NCI-H2227 (cell line): ENCODE results near the gene ZNF783.

ENCODE experiments used
- DNase-seq: peaks from one replicate; lab custom pipeline; 2025; ENCODE audit not compliant: unreplicated experiment; lab: John Stamatoyannopoulos, UW

ZNF783 gene

DNA sequence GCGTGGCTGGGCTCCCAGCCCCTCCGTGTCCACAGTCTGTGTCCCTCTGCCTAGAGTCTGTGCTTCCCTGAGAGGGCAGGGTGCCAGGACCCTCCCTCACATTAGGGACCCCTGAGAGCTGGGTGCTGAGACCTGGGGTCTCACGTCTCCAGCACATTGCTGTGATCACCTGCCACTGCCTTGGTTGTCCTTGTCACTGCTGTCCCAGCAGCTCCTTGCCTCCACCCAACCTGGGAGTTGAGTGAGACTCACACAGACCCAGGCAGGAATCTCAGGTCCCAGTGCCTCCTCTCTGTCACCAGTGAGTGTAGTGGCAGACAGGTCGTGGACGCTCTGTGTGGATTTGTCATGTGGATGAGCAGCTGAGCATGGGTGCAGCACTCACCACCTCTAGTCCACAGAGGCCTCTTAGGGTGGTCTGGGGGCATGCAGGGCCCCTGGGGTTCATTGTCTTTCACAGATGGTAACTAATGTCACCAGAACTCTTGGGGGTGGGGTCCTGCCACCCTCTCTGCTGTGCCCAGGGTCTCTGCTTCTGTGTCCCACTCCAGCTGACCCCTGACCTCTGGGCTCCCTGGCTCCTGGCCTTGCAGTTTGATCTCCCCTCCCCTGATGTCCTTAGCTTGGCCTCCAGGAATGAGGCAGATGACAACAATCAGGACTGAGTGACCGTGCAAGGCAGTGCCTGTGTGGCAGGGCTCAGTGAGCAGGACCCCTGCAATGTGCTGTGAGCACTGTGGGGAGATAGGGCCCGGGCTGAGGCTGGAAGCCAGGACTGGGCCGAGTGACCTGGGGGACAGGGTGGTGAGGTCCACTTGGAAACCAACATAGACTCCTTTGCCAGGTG is 18.9 kb downstream of the ZNF783 start:
- DNase-seq: no peak

DNA sequence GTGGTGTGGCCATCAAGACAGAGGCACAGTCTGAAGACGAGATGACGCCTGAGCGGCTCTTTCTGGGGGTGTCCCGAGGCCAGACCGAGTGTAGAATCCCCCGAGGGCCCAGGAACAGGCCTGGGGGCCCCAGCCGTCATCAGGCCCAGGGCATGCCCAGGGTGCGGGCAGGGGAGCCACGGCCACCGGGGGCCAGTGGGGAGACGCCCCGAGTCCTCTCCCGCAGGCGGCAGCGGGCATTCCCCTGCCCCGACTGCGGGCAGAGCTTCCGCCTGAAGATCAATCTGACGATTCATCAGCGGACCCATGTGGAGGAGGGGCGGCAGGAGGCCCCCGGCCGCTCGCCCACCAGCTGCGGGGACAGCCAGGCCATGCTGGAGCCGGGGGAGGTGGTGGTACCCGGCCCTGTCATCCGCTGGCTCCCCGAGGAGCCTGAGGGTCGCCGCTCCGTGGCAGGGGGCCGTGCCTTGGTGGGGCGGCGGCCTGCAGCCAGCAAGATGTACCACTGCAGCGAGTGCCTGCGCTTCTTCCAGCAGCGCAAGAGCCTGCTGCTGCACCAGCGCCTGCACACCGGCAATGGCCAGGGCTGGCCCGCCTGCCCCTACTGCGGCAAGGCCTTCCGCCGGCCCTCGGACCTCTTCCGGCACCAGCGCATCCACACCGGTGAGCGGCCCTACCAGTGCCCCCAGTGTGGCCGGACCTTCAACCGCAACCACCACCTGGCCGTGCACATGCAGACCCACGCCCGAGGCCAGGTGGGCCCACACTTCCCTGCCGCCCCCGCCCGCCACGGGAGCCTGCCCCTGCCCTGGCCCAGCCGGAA is 19.7 kb downstream of the ZNF783 start:
- DNase-seq: no peak

DNA sequence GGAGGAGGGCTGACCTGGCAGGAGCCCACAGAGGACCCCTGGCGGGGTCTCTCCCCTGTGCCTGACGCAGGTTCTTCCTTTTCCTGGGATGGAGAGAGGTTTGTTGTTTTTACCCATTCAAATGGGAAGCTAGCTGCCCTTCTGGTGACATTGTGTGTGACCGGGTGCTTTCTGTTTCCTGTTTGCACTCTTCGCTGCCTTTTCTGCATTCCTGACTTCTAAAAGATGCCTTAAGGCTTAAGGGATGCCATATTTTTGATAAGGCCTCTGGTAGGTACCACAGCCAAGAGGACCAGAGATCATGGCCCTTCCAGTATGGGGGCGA is 20.3 kb downstream of the ZNF783 start:
- no peak for DNase-seq

DNA sequence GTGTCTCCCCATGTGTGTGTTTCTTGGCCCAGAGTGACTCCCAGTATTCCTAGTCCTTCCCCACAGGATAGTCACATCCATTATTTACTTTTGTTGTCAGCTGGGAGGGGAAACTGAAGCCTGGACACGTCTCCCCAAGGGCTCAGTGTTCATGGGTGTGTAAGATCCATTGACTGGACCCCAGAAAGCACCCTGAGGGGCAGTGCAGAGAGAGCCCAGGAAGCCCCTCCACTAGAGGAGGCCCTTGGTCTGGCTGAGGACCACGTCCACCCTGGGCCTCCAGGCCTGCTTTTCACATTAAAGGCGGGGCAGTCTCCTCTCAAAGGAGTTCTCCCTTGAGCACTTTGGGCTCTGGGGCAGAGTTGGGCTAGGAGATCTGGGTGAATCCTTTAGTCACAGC is 21.3 kb downstream of the ZNF783 start:
- DNase-seq: no peak

DNA sequence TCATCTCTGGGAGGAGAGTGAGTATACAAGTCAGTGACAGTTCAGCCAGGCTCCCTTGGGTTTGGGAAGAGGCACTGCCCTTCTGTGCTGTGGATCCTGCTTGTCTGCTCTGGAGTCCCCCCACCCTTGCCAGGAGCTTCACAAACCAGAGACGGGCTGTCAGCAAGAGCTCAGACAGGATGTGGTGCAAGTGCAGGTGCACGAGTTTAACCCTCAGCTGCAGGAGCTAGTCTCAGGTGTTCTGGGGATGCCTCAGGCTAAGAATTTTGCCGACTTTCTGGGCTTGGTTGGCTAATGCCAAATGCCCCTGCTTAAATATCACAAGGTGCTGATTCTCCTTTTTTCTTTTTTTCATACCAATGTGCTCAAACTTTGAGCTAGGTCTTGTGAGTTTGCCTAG is 22.3 kb downstream of the ZNF783 start:
- no peak for DNase-seq

DNA sequence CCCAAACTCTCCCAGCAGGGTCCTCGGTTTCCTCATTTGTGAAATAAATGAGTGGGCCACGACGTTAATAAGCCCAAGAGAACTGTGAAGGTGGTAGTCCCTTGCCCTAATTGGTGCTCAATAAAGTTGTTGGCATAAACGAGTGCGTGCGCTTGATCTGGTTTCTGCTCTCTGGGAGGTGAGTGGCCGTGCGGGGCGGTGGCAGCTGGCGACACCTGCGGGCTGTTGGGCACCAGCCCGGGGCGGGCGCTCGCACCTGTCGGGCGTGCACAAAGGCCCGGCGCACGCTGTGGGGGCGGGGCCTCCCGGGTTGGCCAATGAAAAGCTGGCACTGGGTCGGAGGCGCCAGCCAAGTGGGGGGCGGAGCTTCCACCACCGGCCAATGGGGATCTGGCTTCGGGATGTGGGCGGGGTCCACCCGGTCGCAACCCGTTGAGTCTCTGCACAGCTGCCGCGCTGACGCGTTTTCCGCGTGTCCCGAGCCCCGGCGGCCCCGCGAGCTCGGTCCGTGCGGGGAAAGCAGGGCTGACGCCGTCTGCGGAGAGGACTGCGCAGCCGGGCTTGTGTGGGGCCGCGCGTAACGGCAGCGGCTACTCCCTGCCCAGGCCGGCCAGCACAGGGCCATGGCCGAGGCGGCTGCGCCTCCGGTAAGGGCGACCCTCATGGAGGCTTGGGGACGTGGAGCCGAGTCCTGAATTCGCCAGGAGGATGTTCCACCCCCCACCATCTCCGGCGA is 23.0 kb downstream of the ZNF783 start:
- peak; percentile 97 for DNase-seq

DNA sequence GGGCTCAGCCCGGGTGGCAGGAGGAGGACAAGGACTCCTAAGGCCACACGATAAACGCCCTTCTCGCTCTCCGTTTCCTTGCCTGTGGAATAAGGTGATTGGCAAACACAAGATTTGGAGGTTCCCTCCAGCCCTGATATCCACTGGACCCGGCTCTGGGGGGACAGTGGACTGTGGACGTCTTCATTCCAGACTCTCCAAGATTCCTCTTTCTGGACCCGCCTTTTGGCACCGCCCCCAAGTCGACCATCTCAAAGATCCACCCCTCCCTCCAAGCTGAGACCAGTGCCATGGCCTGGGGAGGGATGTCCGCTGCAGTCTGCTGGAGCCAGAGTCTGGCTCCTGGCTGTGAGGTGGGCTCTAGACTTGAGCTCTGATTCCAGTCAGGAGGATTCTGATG is 23.6 kb downstream of the ZNF783 start:
- DNase-seq: peak; percentile 76

DNA sequence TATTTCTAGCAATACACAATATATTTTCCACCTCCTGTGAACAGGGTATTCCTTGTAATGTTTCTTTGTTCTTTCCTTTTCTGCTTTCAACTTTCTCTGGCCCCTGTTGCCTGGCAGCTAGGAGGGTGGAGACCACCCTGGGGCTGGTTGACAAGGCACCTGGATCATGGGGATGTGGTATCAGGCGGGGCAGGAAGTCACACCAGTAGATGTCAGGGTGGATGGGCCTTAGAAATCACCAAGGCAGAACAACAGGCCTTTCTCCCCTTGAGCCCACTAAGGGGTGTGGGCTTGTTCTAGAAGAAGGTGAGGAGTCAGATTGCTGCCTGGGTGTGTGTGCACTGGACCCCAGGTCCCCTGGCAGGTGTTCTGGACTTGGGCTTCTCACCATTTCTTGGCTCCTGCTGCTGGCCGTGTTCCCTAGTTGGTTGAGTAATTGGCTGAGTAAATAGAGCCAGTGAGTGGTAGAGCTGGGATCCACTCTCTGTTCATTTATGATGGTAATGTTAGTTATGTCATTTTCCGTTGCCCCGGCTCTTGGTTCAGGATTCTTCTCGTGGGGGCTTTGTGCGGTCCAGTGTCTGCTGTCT is 24.9 kb downstream of the ZNF783 start:
- DNase-seq: no peak

DNA sequence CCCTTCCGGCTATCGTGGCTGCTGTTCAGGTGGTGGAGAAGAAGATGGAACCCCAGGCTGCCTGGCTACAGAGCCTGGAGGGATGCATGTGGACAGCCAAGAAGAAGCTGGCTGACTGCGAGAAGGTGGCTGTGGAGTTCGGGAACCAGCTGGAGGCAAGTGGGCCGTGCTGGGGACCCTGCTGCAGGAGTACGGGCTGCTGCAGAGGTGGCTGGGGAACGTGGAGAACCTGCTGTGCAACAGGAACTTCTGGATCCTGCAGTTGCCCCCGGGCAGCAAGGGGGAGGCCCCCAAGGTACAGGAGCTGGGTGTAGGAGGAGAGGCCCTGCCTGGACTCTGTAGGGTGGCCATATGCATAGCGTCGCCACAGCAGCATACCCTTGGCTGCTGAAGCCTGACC is 25.6 kb downstream of the ZNF783 start:
- DNase-seq: no peak

DNA sequence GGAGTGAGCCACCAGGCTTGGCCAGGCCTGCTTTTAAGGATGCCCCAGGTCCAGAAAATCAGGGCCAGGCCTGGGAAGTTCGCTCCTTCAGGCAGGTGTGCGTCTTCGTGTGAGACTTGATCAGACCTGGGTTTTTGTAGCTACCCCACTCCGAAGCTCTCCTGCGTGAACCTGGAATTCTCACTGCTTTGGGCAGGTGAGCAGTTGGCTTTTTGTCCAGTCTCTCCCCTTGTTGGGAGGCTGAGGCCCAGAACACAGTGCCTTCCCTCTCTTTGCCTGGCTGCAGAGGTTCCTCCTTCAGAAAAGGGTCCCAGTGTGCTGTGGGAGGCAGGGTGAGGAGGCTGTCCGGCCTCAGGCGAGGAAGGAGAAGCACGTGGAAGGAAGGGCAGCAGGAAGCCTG is 27.3 kb downstream of the ZNF783 start:
- no peak for DNase-seq

DNA sequence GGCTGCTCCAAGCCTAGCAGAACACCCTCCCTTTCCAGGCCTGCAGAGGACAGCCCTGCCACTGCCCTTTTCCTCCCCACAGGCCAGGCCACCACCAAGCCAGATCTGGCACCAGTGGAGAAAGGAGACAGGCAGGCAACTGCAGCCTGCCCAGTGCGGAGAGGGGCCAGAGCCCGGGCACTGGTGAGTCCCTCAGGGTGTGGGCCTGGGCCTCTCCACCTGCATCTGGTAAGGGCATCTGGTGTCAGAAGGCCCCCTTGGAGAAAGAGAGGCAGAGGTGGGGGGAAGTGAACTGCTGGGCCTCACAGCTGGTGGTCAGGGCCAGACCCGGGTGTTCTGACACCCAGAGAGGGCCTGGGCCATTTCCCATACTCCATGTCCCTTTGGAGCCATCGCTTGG is 27.9 kb downstream of the ZNF783 start:
- no peak for DNase-seq

DNA sequence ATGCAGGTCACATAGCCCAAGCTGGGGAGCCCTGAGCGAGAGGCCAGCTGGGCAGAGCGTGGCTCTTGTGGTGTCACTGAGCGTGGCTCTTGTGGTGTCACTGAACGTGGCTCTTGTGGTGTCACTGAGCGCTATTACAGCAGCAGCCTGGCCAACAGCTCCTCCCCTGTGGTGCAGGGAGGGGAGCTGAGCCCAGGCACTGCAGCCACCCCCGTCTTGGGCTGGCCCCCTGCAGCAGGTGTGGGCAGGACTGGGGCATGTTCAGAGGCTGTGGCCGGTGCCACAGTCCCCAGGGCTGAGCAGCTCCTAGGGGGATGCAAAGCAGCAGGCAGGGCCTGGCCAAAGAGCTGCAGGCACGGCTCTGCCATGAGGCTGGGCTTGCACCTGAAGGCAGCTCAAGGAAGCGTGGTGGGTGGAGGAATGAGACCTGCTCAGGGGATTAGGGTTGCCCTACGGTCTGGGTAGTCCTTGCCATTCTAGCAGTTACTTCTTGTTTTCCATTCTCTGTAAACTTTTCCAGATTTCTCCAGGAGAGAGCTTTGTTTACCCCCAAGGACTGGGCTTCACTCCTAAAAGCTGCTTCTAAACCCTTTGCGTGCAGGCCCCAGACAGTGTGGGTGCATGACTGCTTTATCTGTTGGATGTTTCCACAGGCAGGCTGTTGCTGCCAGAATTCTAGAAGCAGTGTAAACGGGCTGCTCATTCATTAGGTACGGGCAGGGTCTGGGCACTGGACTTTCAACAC is 29.2 kb downstream of the ZNF783 start:
- no peak for DNase-seq

DNA sequence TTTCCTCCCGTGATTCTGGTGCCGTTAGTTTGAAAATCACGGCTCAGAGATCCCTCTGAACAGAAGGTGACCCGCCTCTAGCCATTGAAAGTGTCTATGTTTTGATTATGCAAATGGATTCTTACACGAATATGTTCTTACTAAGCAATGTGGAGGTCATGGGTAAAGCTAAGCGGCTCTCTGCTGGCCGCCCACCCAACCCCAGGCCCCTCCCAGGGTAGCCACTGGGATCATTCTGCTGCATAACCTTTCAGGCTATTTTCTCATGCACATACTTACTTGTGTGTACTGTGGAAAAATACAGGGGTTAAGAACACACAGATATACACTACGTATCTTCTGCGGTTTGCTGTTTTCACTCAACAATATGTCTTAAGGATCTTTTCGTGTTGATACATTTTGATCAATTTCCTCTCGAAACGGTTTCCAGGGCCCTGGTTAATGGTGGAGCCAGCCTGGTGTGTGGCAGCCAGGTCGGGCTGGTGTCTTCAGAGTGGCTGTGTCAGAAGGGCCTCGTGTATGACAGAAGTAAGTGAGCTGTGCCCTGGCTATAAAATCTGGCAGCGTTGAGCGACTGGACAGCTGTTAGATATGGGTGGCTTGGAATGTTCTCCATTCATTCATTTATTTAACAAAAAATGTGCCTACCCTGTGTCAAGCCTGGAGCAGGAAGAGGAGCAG is 29.9 kb downstream of the ZNF783 start:
- DNase-seq: no peak

DNA sequence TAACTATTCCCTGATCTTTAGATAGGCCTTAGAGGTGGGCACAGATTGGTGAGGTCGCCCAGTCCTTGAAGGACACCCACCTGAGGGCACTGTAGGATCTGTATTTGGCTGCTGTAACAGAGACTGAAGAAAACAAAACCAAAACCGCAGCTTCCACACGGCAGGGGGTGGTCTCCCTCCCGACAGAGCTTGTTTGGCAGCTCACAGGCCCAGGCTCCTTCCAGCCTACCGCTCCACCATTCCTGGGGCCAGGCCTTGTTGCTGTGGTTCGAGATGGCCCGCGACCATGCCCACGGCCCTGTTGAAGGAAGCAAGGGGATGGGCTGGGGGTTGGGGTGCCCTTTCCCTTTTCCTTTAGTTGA is 30.4 kb downstream of the ZNF783 start:
- no peak for DNase-seq

DNA sequence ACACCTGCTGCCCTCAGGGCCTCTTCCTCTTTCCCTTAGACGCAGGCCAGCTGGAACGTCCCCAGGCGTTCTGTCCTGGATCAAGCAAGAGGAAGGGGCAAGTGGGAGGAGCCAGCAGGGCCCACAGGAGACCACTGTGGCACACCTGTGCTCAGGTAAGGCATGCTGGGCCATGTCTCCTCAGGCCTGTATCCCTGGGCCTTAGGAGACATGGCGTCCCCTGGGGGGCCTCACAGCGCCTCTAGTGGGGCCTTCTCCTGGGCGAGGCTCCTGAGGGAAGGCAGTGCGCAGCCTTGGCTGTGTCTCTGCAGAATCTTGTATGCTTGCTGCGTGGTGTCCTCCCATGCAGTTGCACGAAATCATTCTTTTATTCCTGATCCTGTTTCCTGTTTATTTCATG is 31.3 kb downstream of the ZNF783 start:
- no peak for DNase-seq

DNA sequence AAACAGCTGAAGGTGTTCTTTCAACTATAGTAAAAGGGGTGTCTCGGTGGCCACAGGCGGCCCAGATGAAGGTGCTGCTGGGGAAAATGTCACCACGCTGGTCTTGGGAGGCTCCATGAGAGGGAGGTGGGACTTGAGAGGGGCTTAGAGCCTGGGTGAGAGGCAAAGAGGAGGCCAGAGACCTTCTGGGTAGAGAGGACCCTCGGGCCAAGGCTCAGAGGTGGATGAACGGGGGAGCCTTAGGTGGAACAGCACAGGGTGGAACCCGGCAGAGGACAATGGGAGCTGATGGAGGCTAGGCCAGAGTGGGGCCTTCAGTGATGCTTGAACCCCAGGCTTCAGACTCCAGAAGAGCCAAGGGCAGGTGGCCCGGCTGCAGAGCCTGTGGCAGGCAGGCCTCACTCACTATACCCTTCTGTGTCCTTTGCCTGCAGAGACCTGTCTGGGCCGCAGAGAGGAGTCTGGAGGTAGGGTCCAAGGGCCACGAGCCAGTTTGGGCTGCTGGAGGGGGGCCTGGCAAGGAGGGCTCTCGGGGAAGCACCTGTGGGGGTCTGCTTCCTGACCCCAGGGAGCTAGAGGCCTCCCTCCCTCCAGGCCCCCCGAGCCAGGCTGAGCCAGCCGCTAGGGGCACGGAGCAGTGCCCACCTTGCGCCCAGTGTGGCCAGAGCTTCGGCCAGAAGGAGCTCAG is 32.1 kb downstream of the ZNF783 start:
- no peak for DNase-seq

DNA sequence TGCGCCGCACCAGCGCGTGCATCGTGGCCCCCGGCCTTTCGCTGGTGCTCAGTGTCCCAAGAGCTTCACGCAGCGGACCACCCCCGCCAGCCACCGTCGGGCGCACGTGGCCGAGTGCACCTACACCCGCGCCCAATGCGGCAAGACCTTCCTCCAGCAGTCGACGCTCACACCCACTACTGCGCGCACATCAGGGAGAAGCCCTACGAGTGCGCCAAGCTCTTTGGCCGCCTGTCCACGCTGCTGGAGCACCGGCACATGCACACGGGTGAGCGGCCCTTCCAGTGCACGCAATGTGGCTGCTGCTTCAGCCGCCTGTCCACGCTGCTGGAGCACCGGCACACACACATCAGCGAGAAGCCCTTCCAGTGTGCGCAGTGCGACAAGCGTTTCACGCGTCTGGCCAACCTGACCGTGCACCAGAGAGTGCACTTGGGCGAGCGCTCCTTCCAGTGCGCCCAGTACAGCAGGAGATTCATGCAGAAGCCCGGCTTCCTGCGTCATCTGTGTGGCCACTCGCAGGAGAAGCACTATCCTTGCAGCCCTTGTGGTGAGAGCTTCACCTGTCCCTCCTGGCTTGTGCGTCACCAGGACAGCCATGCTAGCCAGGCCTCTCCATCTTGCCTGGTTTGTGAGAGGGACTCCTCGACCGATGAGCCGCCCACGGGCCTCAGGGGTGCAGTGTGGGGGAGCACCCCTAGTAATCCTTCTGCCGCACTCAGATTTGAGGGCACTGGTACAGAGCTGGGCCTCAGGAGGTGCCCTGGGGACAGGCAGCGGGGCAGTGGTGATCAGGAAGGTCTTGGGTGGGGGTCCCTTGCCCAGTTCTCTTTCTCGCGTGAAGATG is 32.9 kb downstream of the ZNF783 start:
- no peak for DNase-seq

DNA sequence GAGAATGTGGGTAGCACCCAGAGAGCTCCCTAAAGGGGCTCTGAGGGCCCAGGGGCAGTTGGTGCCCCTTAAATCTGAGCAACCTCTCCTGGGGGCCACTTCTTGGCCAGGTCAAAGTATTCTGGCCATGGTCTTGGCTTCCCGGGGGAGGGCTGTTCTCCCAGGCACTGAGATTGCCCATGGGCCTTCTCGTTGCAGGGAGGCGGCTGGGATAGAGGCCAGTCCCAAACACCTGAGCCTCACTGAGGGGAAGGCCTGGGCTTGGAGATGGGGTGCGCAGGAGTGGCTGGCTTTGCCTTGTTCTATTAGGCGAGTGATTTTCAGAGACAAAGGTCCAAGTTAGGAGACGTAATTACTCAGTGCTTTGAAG is 33.5 kb downstream of the ZNF783 start:
- no peak for DNase-seq

DNA sequence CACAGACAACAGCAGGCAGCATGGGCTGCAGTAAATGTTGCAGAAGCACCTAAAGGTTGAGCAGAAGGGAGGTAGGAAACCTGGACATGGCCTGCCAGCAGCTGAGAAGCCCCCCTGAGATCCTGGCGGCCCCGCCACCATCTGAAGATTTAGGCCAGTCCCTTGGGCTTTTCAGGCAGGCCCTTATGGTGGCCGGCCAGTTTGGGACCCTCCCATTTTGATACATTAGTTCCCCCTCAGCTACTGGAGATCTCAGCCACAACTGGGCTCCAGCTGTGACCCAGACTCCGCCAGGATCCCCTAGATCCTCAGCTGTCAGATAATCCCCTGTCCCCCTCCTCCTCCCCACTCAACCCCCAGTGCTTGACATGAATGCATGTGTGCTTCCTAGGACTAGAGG is 34.4 kb downstream of the ZNF783 start:
- no peak for DNase-seq
